NB4 (cell line): ENCODE data around the gene CA9.

Source experiments
- DNase-seq: peaks from one replicate; pipeline ENCODE4 v3.0.0; 2010; ENCODE audit warnings: low read depth
- H3K4me3 ChIP-seq: one replicate; pipeline ENCODE4 v1.5.1; 2011; ENCODE audit warnings: mild to moderate bottlenecking, low read depth, low read length, moderate library complexity
- MAX ChIP-seq: IDR thresholded peaks from 2 replicates; pipeline ENCODE4 v1.6.1; 2011; ENCODE audit warnings: low read depth, low read length
- MYC ChIP-seq: IDR thresholded peaks from 2 replicates; pipeline ENCODE4 v1.6.1; 2011; ENCODE audit warnings: low read depth, low read length
- POLR2A ChIP-seq: IDR thresholded peaks from 2 replicates; pipeline ENCODE4 v1.6.1; 2011; ENCODE audit warnings: mild to moderate bottlenecking; ENCODE audit not compliant: insufficient read length; ENCODE audit errors: extremely low read depth
- TF ChIP-seq, protein P1 (sequence below): IDR thresholded peaks from one replicate; pipeline ENCODE4 v1.5.1; 2012; ENCODE audit warnings: low read depth, low read length

CA9 gene

DNA sequence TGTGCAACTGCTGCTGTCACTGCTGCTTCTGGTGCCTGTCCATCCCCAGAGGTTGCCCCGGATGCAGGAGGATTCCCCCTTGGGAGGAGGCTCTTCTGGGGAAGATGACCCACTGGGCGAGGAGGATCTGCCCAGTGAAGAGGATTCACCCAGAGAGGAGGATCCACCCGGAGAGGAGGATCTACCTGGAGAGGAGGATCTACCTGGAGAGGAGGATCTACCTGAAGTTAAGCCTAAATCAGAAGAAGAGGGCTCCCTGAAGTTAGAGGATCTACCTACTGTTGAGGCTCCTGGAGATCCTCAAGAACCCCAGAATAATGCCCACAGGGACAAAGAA lies 265 bp downstream of the CA9 start:
- no peak overlapping the region for H3K4me3 ChIP-seq
- DNase-seq = no peak
- TF ChIP-seq, protein P1, sequence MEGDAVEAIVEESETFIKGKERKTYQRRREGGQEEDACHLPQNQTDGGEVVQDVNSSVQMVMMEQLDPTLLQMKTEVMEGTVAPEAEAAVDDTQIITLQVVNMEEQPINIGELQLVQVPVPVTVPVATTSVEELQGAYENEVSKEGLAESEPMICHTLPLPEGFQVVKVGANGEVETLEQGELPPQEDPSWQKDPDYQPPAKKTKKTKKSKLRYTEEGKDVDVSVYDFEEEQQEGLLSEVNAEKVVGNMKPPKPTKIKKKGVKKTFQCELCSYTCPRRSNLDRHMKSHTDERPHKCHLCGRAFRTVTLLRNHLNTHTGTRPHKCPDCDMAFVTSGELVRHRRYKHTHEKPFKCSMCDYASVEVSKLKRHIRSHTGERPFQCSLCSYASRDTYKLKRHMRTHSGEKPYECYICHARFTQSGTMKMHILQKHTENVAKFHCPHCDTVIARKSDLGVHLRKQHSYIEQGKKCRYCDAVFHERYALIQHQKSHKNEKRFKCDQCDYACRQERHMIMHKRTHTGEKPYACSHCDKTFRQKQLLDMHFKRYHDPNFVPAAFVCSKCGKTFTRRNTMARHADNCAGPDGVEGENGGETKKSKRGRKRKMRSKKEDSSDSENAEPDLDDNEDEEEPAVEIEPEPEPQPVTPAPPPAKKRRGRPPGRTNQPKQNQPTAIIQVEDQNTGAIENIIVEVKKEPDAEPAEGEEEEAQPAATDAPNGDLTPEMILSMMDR = no peak
- no peak for TF ChIP-seq MYC
- no peak for TF ChIP-seq MAX
- TF ChIP-seq POLR2A = no peak

DNA sequence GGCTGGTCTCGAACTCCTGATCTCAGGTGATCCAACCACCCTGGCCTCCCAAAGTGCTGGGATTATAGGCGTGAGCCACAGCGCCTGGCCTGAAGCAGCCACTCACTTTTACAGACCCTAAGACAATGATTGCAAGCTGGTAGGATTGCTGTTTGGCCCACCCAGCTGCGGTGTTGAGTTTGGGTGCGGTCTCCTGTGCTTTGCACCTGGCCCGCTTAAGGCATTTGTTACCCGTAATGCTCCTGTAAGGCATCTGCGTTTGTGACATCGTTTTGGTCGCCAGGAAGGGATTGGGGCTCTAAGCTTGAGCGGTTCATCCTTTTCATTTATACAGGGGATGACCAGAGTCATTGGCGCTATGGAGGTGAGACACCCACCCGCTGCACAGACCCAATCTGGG lies 1.5 kb downstream of the CA9 start:
- no peak overlapping the region for H3K4me3 ChIP-seq

DNA sequence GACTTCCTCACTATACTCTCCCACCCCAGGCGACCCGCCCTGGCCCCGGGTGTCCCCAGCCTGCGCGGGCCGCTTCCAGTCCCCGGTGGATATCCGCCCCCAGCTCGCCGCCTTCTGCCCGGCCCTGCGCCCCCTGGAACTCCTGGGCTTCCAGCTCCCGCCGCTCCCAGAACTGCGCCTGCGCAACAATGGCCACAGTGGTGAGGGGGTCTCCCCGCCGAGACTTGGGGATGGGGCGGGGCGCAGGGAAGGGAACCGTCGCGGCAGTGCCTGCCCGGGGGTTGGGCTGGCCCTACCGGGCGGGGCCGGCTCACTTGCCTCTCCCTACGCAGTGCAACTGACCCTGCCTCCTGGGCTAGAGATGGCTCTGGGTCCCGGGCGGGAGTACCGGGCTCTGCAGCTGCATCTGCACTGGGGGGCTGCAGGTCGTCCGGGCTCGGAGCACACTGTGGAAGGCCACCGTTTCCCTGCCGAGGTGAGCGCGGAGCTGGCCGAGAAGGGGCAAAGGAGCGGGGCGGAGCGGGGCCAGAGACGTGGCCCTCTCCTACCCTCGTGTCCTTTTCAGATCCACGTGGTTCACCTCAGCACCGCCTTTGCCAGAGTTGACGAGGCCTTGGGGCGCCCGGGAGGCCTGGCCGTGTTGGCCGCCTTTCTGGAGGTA lies 2.1 kb downstream of the CA9 start:
- DNase-seq = no peak
- no peak overlapping the region for H3K4me3 ChIP-seq
- TF ChIP-seq MAX (no peak), MYC (no peak), POLR2A (no peak)
- TF ChIP-seq, protein P1 = no peak

More for the DNA sequence above, 1.5 kb downstream of the CA9 start:
- TF ChIP-seq MAX (no peak), MYC (no peak), POLR2A (no peak)
- TF ChIP-seq, protein P1 = no peak
- DNase-seq = no peak

GRCh38 chr9:35679091-35679490 lies 5.4 kb downstream of the CA9 start:
- no peak for DNase-seq
- TF ChIP-seq, protein P1 = no peak
- no peak for TF ChIP-seq MYC
- H3K4me3 ChIP-seq = no peak overlapping the region

DNA sequence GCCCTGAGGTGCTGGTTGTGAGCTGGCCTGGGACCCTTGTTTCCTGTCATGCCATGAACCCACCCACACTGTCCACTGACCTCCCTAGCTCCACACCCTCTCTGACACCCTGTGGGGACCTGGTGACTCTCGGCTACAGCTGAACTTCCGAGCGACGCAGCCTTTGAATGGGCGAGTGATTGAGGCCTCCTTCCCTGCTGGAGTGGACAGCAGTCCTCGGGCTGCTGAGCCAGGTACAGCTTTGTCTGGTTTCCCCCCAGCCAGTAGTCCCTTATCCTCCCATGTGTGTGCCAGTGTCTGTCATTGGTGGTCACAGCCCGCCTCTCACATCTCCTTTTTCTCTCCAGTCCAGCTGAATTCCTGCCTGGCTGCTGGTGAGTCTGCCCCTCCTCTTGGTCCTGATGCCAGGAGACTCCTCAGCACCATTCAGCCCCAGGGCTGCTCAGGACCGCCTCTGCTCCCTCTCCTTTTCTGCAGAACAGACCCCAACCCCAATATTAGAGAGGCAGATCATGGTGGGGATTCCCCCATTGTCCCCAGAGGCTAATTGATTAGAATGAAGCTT lies 6.1 kb downstream of the CA9 start:
- DNase-seq = no peak
- TF ChIP-seq MAX (no peak), POLR2A (no peak), MYC (no peak)
- TF ChIP-seq, protein P1 = no peak
- H3K4me3 ChIP-seq = no peak overlapping the region
